Keratinocyte (primary cell): ENCODE results near the gene PAPPA.

Experiments
- EZH2 ChIP-seq: IDR thresholded peaks from one replicate; pipeline ENCODE4 v1.6.1; 2012; ENCODE audit warnings: inconsistent platforms, mild to moderate bottlenecking, low read length, moderate library complexity
- TF ChIP-seq, protein P1 (sequence below), 3 experiments: IDR thresholded peaks in 1 of 3; conservative IDR thresholded peaks in 1 of 3; optimal IDR thresholded peaks in 1 of 3; 2 replicates in 2 of 3; 3 replicates in 1 of 3; pipeline versions ENCODE3 to v1.5.1; 2011; ENCODE audit warnings: low read length in 3 of 3, mild to moderate bottlenecking in 3 of 3, moderate library complexity in 2 of 3, control low read depth in 1 of 3, inconsistent platforms in 1 of 3; ENCODE audit not compliant: insufficient read depth in 2 of 3; ENCODE audit errors: extremely low read depth in 1 of 3

DNA sequence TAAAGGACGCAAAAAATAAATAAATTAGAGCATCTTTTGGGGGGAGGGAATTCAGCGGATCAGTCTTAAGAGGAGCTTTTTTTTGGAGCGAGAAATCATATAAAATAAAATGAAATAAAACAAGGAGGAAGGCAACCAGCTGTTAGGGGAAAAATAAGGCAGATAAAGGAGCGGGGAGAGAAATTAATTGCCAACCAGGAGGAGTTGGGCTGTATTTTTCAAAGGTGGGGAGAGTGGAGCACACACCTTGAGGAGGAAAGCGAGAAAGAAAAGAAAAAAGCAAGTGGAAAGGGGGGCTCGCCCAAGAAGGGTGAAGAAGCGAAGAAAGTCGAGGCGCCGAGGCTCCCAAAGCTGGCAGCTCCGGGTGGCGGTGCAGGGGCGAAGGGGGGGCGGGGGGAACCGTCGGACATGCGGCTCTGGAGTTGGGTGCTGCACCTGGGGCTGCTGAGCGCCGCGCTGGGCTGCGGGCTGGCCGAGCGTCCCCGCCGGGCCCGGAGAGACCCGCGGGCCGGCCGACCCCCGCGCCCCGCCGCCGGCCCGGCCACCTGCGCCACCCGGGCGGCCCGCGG lies at the start of gene PAPPA:
- TF ChIP-seq, protein P1, sequence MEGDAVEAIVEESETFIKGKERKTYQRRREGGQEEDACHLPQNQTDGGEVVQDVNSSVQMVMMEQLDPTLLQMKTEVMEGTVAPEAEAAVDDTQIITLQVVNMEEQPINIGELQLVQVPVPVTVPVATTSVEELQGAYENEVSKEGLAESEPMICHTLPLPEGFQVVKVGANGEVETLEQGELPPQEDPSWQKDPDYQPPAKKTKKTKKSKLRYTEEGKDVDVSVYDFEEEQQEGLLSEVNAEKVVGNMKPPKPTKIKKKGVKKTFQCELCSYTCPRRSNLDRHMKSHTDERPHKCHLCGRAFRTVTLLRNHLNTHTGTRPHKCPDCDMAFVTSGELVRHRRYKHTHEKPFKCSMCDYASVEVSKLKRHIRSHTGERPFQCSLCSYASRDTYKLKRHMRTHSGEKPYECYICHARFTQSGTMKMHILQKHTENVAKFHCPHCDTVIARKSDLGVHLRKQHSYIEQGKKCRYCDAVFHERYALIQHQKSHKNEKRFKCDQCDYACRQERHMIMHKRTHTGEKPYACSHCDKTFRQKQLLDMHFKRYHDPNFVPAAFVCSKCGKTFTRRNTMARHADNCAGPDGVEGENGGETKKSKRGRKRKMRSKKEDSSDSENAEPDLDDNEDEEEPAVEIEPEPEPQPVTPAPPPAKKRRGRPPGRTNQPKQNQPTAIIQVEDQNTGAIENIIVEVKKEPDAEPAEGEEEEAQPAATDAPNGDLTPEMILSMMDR (optimal IDR thresholded peaks at IDR 0.05 in 1 of 3, IDR thresholded peaks at IDR 0.05 in 1 of 3, conservative IDR thresholded peaks at IDR 0.05 in 1 of 3; ENCODE audit: extremely low read depth in 1 of 3, insufficient read depth in 2 of 3, low read length in 3 of 3), result no peak
- TF ChIP-seq EZH2, result no peak
